ENCODE data around the gene ABHD6.

- TF ChIP-seq EZH2 (IDR thresholded peaks at IDR 0.05; ENCODE audit: borderline replicate concordance) (no peak), CTCF (IDR thresholded peaks at IDR 0.05; ENCODE audit: poor library complexity) (no peak)
Measured at GRCh38 chr3:58322793-58323192, 85.2 kb downstream of the ABHD6 start.
